ENCODE measurements around the gene NBAS. TPM values are rescaled to one million over a fixed set of nuclear protein-coding genes. Genes with fewer than 3 reads are reported as not detected.

The NBAS gene
- polyA plus RNA-seq, 1 of the 3 experiments (the other 2 are of a cell fraction), result 12.0 TPM

GRCh38 chr2:15166878-15167277 is 394.3 kb downstream of the NBAS start (continued):
- no peak for TF ChIP-seq RCOR1 (IDR thresholded peaks at IDR 0.05; ENCODE audit: low read length)

GRCh38 chr2:15163326-15163725 is 397.8 kb downstream of the NBAS start:
- Histone ChIP-seq H4K20me1 (ENCODE audit: insufficient read depth) (no peaks in the 10 kb centered on the region), H3K36me3 (replicated peaks in 1 of 2; ENCODE audit: control insufficient read depth in 1 of 2, insufficient read depth in 2 of 2, low read length in 1 of 2) (peaks cover 0 to 2% of the 10 kb centered on the region in 2 experiments), H3K9me3 (no peaks in the 10 kb centered on the region), H2AFZ (ENCODE audit: low read depth) (no peak overlapping the region), H3K27ac (ENCODE audit: low read depth in 2 of 2, low read length in 1 of 2) (no peak overlapping the region), H3K79me2 (ENCODE audit: insufficient read depth) (no peaks in the 10 kb centered on the region), H3K4me2 (no peak overlapping the region), H3F3A (replicated peaks; ENCODE audit: insufficient read depth) (no peaks in the 10 kb centered on the region), H3K9me2 (no peaks in the 10 kb centered on the region), H3K4me1 (ENCODE audit: control insufficient read depth in 1 of 2, insufficient read depth in 2 of 2, low read depth in 1 of 2, low read length in 1 of 2) (no peaks in the 10 kb centered on the region; a peak in 1 of 4 replicates), H3K27me3 (ENCODE audit: insufficient read depth) (no peaks in the 10 kb centered on the region), H3K4me3 (ENCODE audit: low read depth in 2 of 2, low read length in 1 of 2) (no peak overlapping the region), H3K9ac (no peak overlapping the region)
- DNase-seq, result no peak
- WGBS (ENCODE audit: low lambda C conversion rate), result 89% methylated on average over 2 of the region's 2 CpGs
- ChIA-PET POLR2A (no interaction called here), CTCF (interaction anchor here (1.3 kb wide), 1 partner anchor 124 kb away, joined by 3 read pairs; no protein-coding TSS in a partner anchor)
- TF ChIP-seq CHD2 (IDR thresholded peaks at IDR 0.05; ENCODE audit: low read length, partially characterized antibody), result no peak
- TF ChIP-seq PBX3 (IDR thresholded peaks at IDR 0.05), result no peak
- TF ChIP-seq RFX5 (IDR thresholded peaks at IDR 0.05; ENCODE audit: low read length), result no peak
- no peak for TF ChIP-seq POLR2AphosphoS5 (IDR thresholded peaks at IDR 0.05; ENCODE audit: low read depth, low read length)
- TF ChIP-seq JUND (IDR thresholded peaks at IDR 0.05), result no peak
- TF ChIP-seq MXI1 (IDR thresholded peaks at IDR 0.05; ENCODE audit: low read depth, low read length), result no peak
- TF ChIP-seq EZH2phosphoT487 (IDR thresholded peaks at IDR 0.05; ENCODE audit: borderline replicate concordance, low read depth), result no peak
- TF ChIP-seq NRF1 (IDR thresholded peaks at IDR 0.05; ENCODE audit: low read depth, low read length), result no peak
- no peak for TF ChIP-seq EP300 (IDR thresholded peaks at IDR 0.05; ENCODE audit: borderline replicate concordance in 1 of 2, low read depth in 1 of 2, low read length in 1 of 2)
- TF ChIP-seq TCF12 (IDR thresholded peaks at IDR 0.05), result no peak
- TF ChIP-seq SMC3 (IDR thresholded peaks at IDR 0.05; ENCODE audit: low read depth, low read length), result no peak
- no peak for TF ChIP-seq FOXJ3 (CRISPR knock-in tag; IDR thresholded peaks at IDR 0.05)

GRCh38 chr2:15162620-15163019 is 398.5 kb downstream of the NBAS start:
- no peaks in the 10 kb centered on the region; a peak in 1 of 4 replicates for H3K4me1 ChIP-seq (ENCODE audit: control insufficient read depth in 1 of 2, insufficient read depth in 2 of 2, low read depth in 1 of 2, low read length in 1 of 2)
- ChIA-PET CTCF (interaction anchor here (1.3 to 1.7 kb wide), 4 partner anchors 9 to 415 kb away, joined by 3 to 5 read pairs (median 4); no protein-coding TSS in a partner anchor), POLR2A (interaction anchor here (0.9 kb wide), 1 partner anchor 16 kb away, joined by 3 read pairs; no protein-coding TSS in a partner anchor)
- TF ChIP-seq POLR2AphosphoS5 (IDR thresholded peaks at IDR 0.05; ENCODE audit: low read depth, low read length) (no peak), EP300 (IDR thresholded peaks at IDR 0.05; ENCODE audit: borderline replicate concordance in 1 of 2, low read depth in 1 of 2, low read length in 1 of 2) (no peak), FOXM1 (IDR thresholded peaks at IDR 0.05; ENCODE audit: low read depth) (no peak), NRF1 (IDR thresholded peaks at IDR 0.05; ENCODE audit: low read depth, low read length) (no peak), GATA2 (CRISPR knock-in tag; IDR thresholded peaks at IDR 0.05) (no peak), IRF3 (IDR thresholded peaks at IDR 0.05; ENCODE audit: low read depth, low read length) (no peak), ZBTB33 (IDR thresholded peaks at IDR 0.05; ENCODE audit: borderline replicate concordance, low read depth) (no peak), USF1 (IDR thresholded peaks at IDR 0.05; ENCODE audit: borderline replicate concordance, low read depth) (no peak), CHD2 (IDR thresholded peaks at IDR 0.05; ENCODE audit: low read length, partially characterized antibody) (no peak), GABPA (IDR thresholded peaks at IDR 0.05; ENCODE audit: low read depth) (no peak), TEAD4 (IDR thresholded peaks at IDR 0.05; ENCODE audit: borderline replicate concordance, insufficient read depth) (no peak)
- no peak overlapping the region for H3K4me3 ChIP-seq (ENCODE audit: low read depth in 2 of 2, low read length in 1 of 2)
- no peaks in the 10 kb centered on the region for H3F3A ChIP-seq (replicated peaks; ENCODE audit: insufficient read depth)
- no peak overlapping the region for H3K27ac ChIP-seq (ENCODE audit: low read depth in 2 of 2, low read length in 1 of 2)
- no peaks in the 10 kb centered on the region for H3K79me2 ChIP-seq (ENCODE audit: insufficient read depth)
- WGBS (ENCODE audit: low lambda C conversion rate), result 96% methylated on average over 3 of the region's 3 CpGs
- H3K9me2 ChIP-seq, result no peaks in the 10 kb centered on the region
- no peaks in the 10 kb centered on the region for H4K20me1 ChIP-seq (ENCODE audit: insufficient read depth)
- H2AFZ ChIP-seq (ENCODE audit: low read depth), result no peak overlapping the region
- no peaks in the 10 kb centered on the region for H3K27me3 ChIP-seq (ENCODE audit: insufficient read depth)
- H3K9me3 ChIP-seq, result no peaks in the 10 kb centered on the region
- no peak overlapping the region for H3K4me2 ChIP-seq
- peaks cover 0 to 2% of the 10 kb centered on the region in 2 experiments for H3K36me3 ChIP-seq (replicated peaks in 1 of 2; ENCODE audit: control insufficient read depth in 1 of 2, insufficient read depth in 2 of 2, low read length in 1 of 2)
- no peak overlapping the region for H3K9ac ChIP-seq
- no peak for DNase-seq

All from SK-N-SH (cell line).